H1 (cell line): ENCODE results near the gene CAPN11. TPM values are rescaled to one million over a fixed set of nuclear protein-coding genes. Genes with fewer than 3 reads are reported as not detected.

Source experiments
- BACH1 ChIP-seq: IDR thresholded peaks from 2 replicates; pipeline ENCODE4 v1.6.1; 2012; ENCODE audit warnings: low read length, improper control_type of control experiment
- EZH2 ChIP-seq: fragments of 200-600 bp; sonication (generic); IDR thresholded peaks from 2 replicates; pipeline ENCODE4 v1.7.1; 2012; ENCODE audit warnings: low read depth, mild to moderate bottlenecking, moderate library complexity, low read length, inconsistent platforms; ENCODE audit not compliant: severe bottlenecking
- HDAC2 ChIP-seq, 2 experiments: fragments of 300-600 bp in 1 of 2; sonication (generic) in 1 of 2; IDR thresholded peaks; 2 replicates each; pipeline ENCODE4 v1.6.1; 2011 to 2012; ENCODE audit warnings: low read depth in 2 of 2, low read length in 2 of 2, mild to moderate bottlenecking in 2 of 2, moderate library complexity in 2 of 2, borderline replicate concordance in 1 of 2, inconsistent platforms in 1 of 2
- MAX ChIP-seq: IDR thresholded peaks from 2 replicates; pipeline ENCODE4 v1.6.1; 2012; ENCODE audit warnings: inconsistent platforms
- RAD21 ChIP-seq, 2 experiments: IDR thresholded peaks in 1 of 2; conservative IDR thresholded peaks in 1 of 2; 2 replicates each; pipeline ENCODE4 v1.6.1; 2011; ENCODE audit warnings: low read depth in 2 of 2, low read length in 2 of 2, improper control_type of control experiment in 1 of 2, inconsistent platforms in 1 of 2, mild to moderate bottlenecking in 1 of 2, moderate library complexity in 1 of 2
- SP4 ChIP-seq: IDR thresholded peaks from 2 replicates; pipeline ENCODE4 v1.6.1; 2012; ENCODE audit warnings: low read length, inconsistent platforms
- polyA plus RNA-seq, 7 experiments: library from polyadenylated mRNA; depleted of rRNA in 3 of 7; stranded (reverse) in 5 of 7; unstranded in 2 of 7; fragments of >200 nt in 5 of 7; fragments of 200-250 nt in 2 of 7; gene quantifications; 1 replicate in 5 of 7; 2 replicates in 1 of 7; 4 replicates in 1 of 7; pipeline versions ENCODE4 v1.2.1 to v1.2.3, GENCODE V29; 2011 to 2013; ENCODE audit warnings: missing spikeins in 2 of 7, mixed read lengths in 2 of 7
- total RNA-seq: library from RNA; stranded (reverse); fragmentation: NEBNext Ultra II Directional; extraction: Animal tissue kit (Norgen Biotek cat#: 25700); gene quantifications from 2 replicates; pipeline ENCODE4 v1.2.1, GENCODE V29; 2021

The CAPN11 gene
- total and polyA plus RNA-seq, 2 of the 8 experiments (the other 6 are each of a cell fraction or from before 2014, with no cell fraction given) = 0.95 to 0.97 TPM

GRCh38 chr6:44172731-44173500 is 14.3 kb downstream of the CAPN11 start (continued):
- peak; percentile 21; the same call in 1 of the 2 replicates for TF ChIP-seq MAX
- no peak for TF ChIP-seq EZH2
- TF ChIP-seq SP4 = 0 out of 2 replicates have a peak, but pooled peaks have one; percentile 46
- TF ChIP-seq HDAC2 (IDR thresholded peaks at IDR 0.05; ENCODE audit: borderline replicate concordance in 1 of 2, low read depth in 2 of 2, low read length in 2 of 2) = peak in 1 of 2 experiments; percentile 71; a peak in 2 of 4 replicates
- peak; percentile 93 to 94 for TF ChIP-seq RAD21 (IDR thresholded peaks at IDR 0.05 in 1 of 2, conservative IDR thresholded peaks at IDR 0.05 in 1 of 2; ENCODE audit: low read depth in 2 of 2, low read length in 2 of 2)
- peak; percentile 88 for TF ChIP-seq BACH1
